ENCODE results near the gene FAM120C. TPM values are rescaled to one million over a fixed set of nuclear protein-coding genes. Genes with fewer than 3 reads are reported as not detected.

Gene FAM120C
- total and polyA plus RNA-seq, 10 of the 15 experiments (the other 5 are each of a cell fraction or from before 2014, with no cell fraction given): 1.3 to 9.8 (median 4.9) TPM

GRCh38 chrX:54044126-54044876, 138.8 kb downstream of the FAM120C start, which contains the start of gene PHF8 (continued):
- TF ChIP-seq, protein P1, sequence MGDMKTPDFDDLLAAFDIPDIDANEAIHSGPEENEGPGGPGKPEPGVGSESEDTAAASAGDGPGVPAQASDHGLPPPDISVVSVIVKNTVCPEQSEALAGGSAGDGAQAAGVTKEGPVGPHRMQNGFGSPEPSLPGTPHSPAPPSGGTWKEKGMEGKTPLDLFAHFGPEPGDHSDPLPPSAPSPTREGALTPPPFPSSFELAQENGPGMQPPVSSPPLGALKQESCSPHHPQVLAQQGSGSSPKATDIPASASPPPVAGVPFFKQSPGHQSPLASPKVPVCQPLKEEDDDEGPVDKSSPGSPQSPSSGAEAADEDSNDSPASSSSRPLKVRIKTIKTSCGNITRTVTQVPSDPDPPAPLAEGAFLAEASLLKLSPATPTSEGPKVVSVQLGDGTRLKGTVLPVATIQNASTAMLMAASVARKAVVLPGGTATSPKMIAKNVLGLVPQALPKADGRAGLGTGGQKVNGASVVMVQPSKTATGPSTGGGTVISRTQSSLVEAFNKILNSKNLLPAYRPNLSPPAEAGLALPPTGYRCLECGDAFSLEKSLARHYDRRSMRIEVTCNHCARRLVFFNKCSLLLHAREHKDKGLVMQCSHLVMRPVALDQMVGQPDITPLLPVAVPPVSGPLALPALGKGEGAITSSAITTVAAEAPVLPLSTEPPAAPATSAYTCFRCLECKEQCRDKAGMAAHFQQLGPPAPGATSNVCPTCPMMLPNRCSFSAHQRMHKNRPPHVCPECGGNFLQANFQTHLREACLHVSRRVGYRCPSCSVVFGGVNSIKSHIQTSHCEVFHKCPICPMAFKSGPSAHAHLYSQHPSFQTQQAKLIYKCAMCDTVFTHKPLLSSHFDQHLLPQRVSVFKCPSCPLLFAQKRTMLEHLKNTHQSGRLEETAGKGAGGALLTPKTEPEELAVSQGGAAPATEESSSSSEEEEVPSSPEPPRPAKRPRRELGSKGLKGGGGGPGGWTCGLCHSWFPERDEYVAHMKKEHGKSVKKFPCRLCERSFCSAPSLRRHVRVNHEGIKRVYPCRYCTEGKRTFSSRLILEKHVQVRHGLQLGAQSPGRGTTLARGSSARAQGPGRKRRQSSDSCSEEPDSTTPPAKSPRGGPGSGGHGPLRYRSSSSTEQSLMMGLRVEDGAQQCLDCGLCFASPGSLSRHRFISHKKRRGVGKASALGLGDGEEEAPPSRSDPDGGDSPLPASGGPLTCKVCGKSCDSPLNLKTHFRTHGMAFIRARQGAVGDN (IDR thresholded peaks at IDR 0.05): peak; percentile 42
- TF ChIP-seq CHD4 (IDR thresholded peaks at IDR 0.05) (no peak), RFX5 (IDR thresholded peaks at IDR 0.05; ENCODE audit: low read depth, low read length) (no peak), ZNF622 (IDR thresholded peaks at IDR 0.05) (no peak), IRF4 (IDR thresholded peaks at IDR 0.05; ENCODE audit: low read depth, low read length) (no peak), SREBF1 (IDR thresholded peaks at IDR 0.05; ENCODE audit: low read length) (0 out of 2 replicates have a peak, but pooled peaks have one; percentile 26), BCL3 (IDR thresholded peaks at IDR 0.05; ENCODE audit: borderline replicate concordance, insufficient read depth, low read depth, low read length, poor library complexity, severe bottlenecking) (no peak), RCOR1 (conservative IDR thresholded peaks at IDR 0.05; ENCODE audit: low read depth, low read length) (no peak; the same call in 1 of the 2 replicates), LARP7 (IDR thresholded peaks at IDR 0.05) (0 out of 2 replicates have a peak, but pooled peaks have one; percentile 67), ZBED1 (IDR thresholded peaks at IDR 0.05; ENCODE audit: borderline replicate concordance) (no peak), ZNF217 (IDR thresholded peaks at IDR 0.05) (no peak), ZNF24 (IDR thresholded peaks at IDR 0.05) (no peak), RAD21 (IDR thresholded peaks at IDR 0.05; ENCODE audit: insufficient read depth, low read depth, low read length) (no peak), TCF7 (IDR thresholded peaks at IDR 0.05; ENCODE audit: borderline replicate concordance) (no peak), USF2 (IDR thresholded peaks at IDR 0.05; ENCODE audit: borderline replicate concordance, low read depth, low read length) (no peak), EED (IDR thresholded peaks at IDR 0.05; ENCODE audit: low read depth) (no peak), SP1 (IDR thresholded peaks at IDR 0.05; ENCODE audit: low read depth, low read length) (no peak), ZNF592 (IDR thresholded peaks at IDR 0.05) (peak; percentile 99), KDM1A (IDR thresholded peaks at IDR 0.05; ENCODE audit: borderline replicate concordance) (no peak), SUPT20H (IDR thresholded peaks at IDR 0.05; ENCODE audit: borderline replicate concordance, control insufficient read depth, low read depth, low read length) (no peak), ATF7 (IDR thresholded peaks at IDR 0.05; ENCODE audit: low read depth) (peak; percentile 99), JUND (IDR thresholded peaks at IDR 0.05; ENCODE audit: low read depth, low read length) (peak; percentile 90)

Data from GM12878 (cell line).